Lower lobe of right lung (tissue), 2 donors: ENCODE data around the gene TTC28. TPM values are rescaled to one million over a fixed set of nuclear protein-coding genes. Genes with fewer than 3 reads are reported as not detected.

ENCODE experiments used
- ATAC-seq, 2 donors: fragments of 200-7000 bp; cut with Tn5 transposase; one replicate each; pipeline ENCODE4 v1.9.1; 2020 to 2022; ENCODE audit warnings: mild to moderate bottlenecking in 2 of 2, moderate library complexity in 2 of 2
- DNase-seq: peaks from one replicate; pipeline ENCODE4 v3.0.0-alpha.2; 2020
- H3K27ac ChIP-seq: fragments of 200-600 bp; one replicate; pipeline ENCODE4 v1.8.0; 2022
- H3K27me3 ChIP-seq: fragments of 200-600 bp; one replicate; pipeline ENCODE4 v1.8.0; 2022; ENCODE audit warnings: low read depth
- H3K36me3 ChIP-seq: fragments of 200-600 bp; one replicate; pipeline ENCODE4 v1.8.0; 2022; ENCODE audit warnings: mild to moderate bottlenecking
- H3K4me1 ChIP-seq: fragments of 200-600 bp; one replicate; pipeline ENCODE4 v1.8.0; 2022
- H3K4me3 ChIP-seq: fragments of 200-600 bp; one replicate; pipeline ENCODE4 v1.8.0; 2022; ENCODE audit warnings: mild to moderate bottlenecking
- H3K9me3 ChIP-seq: fragments of 200-600 bp; one replicate; pipeline ENCODE4 v1.8.0; 2022
- intact Hi-C: fragments of 100-400 bp; cut with DNase I; formaldehyde crosslinking; loops from one replicate; pipeline ENCODE4 v1.11.0; 2022
- total RNA-seq: library from RNA; stranded (reverse); fragmentation: NEBNext Ultra II Directional; extraction: Animal tissue kit (Norgen Biotek cat#: 25700); gene quantifications from one replicate; pipeline ENCODE4 v1.2.1, GENCODE V29; 2021
- TF ChIP-seq, protein P1 (sequence below): fragments of 200-600 bp; IDR thresholded peaks from one replicate; pipeline ENCODE4 v1.8.0; 2022; ENCODE audit warnings: antibody characterized with exemption, mild to moderate bottlenecking
- donor health status: DM: no; HTN: yes; CAD: no; lungs with severe emphysema.

The TTC28 gene
- total RNA-seq, 1 donor from 2014 or later: 39.6 TPM

DNA sequence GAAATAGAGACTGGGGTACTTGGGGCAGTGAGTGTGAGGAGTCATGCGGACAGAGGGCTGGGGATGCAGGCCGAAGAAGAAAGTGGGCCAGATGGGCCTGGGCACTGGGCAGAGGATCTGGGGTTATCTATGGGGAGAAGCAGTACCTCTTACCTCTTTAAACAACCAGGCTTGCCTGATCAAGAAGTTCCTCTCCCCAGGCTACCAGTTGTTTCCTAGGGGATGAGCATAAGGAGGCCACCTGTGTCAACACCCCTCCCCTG, 662.2 kb downstream of the TTC28 start:
- intact Hi-C loops: no loop called here
- TF ChIP-seq, protein P1, sequence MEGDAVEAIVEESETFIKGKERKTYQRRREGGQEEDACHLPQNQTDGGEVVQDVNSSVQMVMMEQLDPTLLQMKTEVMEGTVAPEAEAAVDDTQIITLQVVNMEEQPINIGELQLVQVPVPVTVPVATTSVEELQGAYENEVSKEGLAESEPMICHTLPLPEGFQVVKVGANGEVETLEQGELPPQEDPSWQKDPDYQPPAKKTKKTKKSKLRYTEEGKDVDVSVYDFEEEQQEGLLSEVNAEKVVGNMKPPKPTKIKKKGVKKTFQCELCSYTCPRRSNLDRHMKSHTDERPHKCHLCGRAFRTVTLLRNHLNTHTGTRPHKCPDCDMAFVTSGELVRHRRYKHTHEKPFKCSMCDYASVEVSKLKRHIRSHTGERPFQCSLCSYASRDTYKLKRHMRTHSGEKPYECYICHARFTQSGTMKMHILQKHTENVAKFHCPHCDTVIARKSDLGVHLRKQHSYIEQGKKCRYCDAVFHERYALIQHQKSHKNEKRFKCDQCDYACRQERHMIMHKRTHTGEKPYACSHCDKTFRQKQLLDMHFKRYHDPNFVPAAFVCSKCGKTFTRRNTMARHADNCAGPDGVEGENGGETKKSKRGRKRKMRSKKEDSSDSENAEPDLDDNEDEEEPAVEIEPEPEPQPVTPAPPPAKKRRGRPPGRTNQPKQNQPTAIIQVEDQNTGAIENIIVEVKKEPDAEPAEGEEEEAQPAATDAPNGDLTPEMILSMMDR: no peak
- Histone ChIP-seq H3K27me3 (no peaks in the 10 kb centered on the region), H3K27ac (no peak overlapping the region), H3K36me3 (peaks cover 16% of the 10 kb centered on the region), H3K9me3 (no peaks in the 10 kb centered on the region), H3K4me3 (no peak overlapping the region), H3K4me1 (peaks cover 30% of the 10 kb centered on the region)
- ATAC-seq (no peak), DNase-seq (no peak)

DNA sequence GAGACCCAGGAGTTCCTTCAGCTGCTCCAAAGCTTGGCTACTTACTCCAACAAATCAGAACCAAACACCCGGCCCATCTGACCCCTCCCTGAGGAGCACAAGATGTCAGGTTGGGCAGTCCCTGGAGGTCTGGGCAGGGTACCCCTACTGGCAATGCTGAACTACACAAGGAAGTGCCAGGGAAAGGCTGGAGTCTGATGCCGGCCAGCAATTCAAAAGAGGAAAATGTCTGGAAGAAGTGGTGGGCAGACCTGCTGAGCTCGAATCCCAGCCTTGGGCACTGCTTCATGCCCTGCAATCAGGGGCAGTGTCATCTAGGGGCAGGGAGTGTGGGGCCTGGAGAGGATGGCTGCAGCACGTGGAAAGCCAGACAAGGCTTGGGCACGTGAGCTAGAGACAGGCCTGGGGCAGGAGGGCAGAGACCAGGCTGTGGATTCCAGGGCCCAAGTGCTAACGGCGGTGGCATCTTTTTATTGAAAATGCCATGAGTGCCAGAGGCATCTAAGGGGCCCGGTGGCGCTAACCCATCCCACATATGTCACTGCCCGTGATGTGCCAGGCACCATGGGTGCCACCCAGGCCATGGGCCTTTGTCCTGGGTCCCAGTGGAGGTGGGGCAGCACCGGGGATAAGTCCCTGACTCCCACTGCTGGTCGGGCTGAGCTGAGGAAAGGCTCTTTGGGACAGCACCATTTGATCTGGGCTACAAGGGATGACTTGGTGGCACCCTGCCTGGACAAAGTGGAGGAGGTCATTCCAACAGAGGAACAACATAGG, 662.7 kb downstream of the TTC28 start:
- H3K27ac ChIP-seq: no peak overlapping the region
- intact Hi-C loops: no loop called here

DNA sequence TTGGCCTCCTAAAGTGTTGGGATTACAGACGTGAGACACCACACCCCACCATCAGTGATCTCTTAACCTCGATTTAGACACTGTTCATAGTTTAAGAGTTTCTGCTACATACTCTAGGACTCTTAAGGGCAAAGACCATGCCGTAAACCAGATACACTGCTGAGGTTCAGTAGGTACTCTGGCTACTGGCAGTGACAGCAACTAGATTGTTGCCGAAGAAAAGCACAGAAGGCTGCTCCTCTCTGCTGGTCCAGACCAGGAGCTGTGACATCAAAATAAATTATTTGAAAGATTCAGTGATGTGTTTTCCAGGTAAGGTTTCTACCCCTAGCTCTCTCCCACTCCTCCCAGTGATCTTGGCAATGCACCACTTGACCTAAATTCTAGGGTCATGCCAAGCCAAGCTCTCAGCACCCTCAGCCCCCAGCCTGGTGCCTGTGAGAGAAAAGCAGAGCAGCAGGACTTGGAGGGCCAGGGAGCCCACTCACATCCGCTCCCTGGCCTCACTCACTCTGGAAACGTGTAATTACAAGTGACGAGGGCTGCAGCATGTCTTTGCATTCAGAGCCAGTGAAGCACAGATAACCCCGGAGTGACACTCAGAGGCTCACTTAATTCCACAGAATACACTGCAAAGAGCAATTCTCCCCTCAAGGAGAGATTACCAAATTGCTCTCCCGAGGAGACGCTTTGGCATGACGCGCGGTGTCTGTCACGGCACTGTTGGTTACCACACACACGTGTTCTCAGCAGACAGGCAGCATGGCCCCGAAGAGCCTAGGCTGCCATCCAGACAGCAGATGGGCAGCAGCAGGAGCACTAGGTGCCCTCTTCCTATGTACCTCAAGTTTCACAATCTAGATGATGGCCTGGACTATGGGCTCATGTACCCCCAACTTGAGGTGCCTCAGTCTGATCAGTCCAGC, 663.7 kb downstream of the TTC28 start:
- Histone ChIP-seq H3K36me3 (peaks cover 20% of the 10 kb centered on the region), H3K4me1 (peaks cover 24% of the 10 kb centered on the region), H3K4me3 (no peak overlapping the region), H3K9me3 (no peaks in the 10 kb centered on the region), H3K27me3 (no peaks in the 10 kb centered on the region), H3K27ac (no peak overlapping the region)
- TF ChIP-seq, protein P1: no peak
- intact Hi-C loops: no loop called here
- no peak for ATAC-seq
- peak; percentile 25 for DNase-seq

More for the DNA sequence above, 662.7 kb downstream of the TTC28 start:
- Histone ChIP-seq H3K27me3 (no peaks in the 10 kb centered on the region), H3K4me3 (no peak overlapping the region), H3K36me3 (peaks cover 20% of the 10 kb centered on the region), H3K9me3 (no peaks in the 10 kb centered on the region), H3K4me1 (peaks cover 30% of the 10 kb centered on the region)
- DNase-seq: peak; percentile 38
- TF ChIP-seq, protein P1: no peak
- no peak for ATAC-seq

DNA sequence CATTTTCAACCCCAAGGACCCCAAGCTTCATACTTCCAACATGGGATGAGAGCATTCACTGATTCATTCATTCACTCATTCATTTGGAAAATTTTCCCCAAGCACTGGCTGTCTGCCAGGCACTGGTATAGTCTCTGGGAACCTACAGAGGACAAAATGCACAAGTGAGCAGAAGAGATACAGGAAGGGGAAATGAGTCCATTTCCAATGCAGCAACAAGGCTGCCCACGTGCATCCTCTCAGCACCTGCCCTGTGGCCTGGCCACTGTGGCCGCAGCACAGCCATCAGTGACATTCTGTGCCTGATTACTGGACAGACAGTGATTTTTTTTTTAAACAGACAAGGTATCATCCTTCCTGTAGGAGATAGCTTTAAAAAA, 664.6 kb downstream of the TTC28 start:
- peaks cover 20% of the 10 kb centered on the region for H3K36me3 ChIP-seq
- no peaks in the 10 kb centered on the region for H3K9me3 ChIP-seq
- ATAC-seq: no peak
- intact Hi-C loops: no loop called here
- TF ChIP-seq, protein P1: no peak
- peaks cover 16% of the 10 kb centered on the region for H3K4me1 ChIP-seq
- no peak overlapping the region for H3K4me3 ChIP-seq
- H3K27ac ChIP-seq: no peak overlapping the region
- H3K27me3 ChIP-seq: no peaks in the 10 kb centered on the region
- peak; percentile 41 for DNase-seq

DNA sequence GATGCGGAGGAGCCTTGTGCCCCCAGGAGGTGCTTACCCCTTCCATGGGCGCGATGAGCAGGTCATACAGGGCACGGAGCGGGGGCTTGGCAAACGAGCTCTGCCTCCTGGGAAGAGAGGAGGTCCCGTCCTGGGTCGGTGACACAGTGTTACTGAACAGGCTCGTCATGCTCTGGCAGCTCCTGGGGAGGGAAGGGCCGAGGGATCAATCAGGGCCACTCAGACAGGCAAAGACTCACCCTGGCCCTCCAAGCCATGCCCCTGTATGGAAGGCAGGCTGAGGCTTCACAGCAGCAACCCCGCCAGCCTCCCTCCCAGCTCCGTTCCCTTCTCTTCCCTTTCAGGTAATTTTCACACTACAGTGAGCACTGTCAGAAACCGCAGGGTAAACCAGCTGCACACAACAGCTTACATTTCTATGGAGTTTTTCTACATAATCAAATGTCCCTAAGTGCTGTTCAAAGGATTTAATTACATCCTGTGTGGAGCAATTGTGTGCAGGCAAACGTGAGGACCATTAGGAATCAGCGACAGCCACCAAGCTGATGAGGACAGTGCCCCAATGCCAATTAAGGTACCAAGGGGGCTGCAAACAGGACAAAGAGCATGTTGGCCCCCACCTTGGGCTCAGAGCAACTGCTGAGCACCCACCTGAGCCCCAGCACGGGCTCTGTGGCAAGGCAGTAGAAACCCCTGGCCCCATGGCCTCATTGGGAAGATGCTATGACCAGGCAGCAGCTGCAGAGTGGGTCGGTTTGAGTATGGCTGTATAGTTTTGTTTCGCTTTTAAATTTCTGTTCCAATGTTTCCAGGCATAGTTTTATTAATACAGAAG, 665.2 kb downstream of the TTC28 start:
- ATAC-seq (no peak), DNase-seq (peak; percentile 43)
- H3K27me3 ChIP-seq: no peaks in the 10 kb centered on the region
- no peak overlapping the region for H3K4me3 ChIP-seq
- H3K36me3 ChIP-seq: peaks cover 23% of the 10 kb centered on the region
- TF ChIP-seq, protein P1: no peak
- peak overlapping the region; percentile 27 for H3K27ac ChIP-seq
- H3K4me1 ChIP-seq: peaks cover 14% of the 10 kb centered on the region
- intact Hi-C loops: loop anchor here (5.0 kb wide), 1 partner anchor 132 kb away; no protein-coding TSS in a partner anchor
- no peaks in the 10 kb centered on the region for H3K9me3 ChIP-seq
